PC-3 (cell line): ENCODE results near the gene LAG3. TPM values are rescaled to one million over a fixed set of nuclear protein-coding genes. Genes with fewer than 3 reads are reported as not detected.

Experiments used
- ATAC-seq: fragments of 200-7000 bp; cut with Tn5 transposase; 2 replicates; pipeline ENCODE4 v1.9.1; 2020; ENCODE audit warnings: mild to moderate bottlenecking, moderate library complexity
- BruUV-seq: library from RNA; stranded (reverse); fragments of 400-500 nt; replicated peaks from 2 replicates; lab custom pipeline; 2021; lab: Mats Ljungman, UMichigan
- CTCF ChIA-PET: fragments of 300-600 bp; sonication (Branson Sonifier 250); formaldehyde crosslinking; loops from one replicate; lab custom pipeline; 2022; ENCODE audit warnings: antibody characterized with exemption; lab: Charles Lee
- POLR2A ChIA-PET: fragments of 300-600 bp; sonication (Branson Sonifier 250); formaldehyde crosslinking; loops from one replicate; lab custom pipeline; 2022; ENCODE audit warnings: antibody characterized with exemption; ENCODE audit not compliant: unreplicated experiment; lab: Charles Lee
- DNase-seq: peaks from one replicate; pipeline ENCODE4 v3.0.0-alpha.2; 2015
- H2AFZ ChIP-seq: fragments of 300-600 bp; sonication (generic); 2 replicates; pipeline ENCODE4 v1.6.0; 2016; ENCODE audit warnings: antibody characterized with exemption, low read length
- H3F3A ChIP-seq: fragments of 300-600 bp; sonication (generic); one replicate; pipeline ENCODE4 v1.6.0; 2017; ENCODE audit warnings: antibody characterized with exemption, low read length, control low read depth, mild to moderate bottlenecking; ENCODE audit not compliant: unreplicated experiment
- H3K27ac ChIP-seq: fragments of 300-600 bp; sonication (generic); 2 replicates; pipeline ENCODE4 v1.5.1; 2016; ENCODE audit warnings: mild to moderate bottlenecking, low read length
- H3K27me3 ChIP-seq: fragments of 300-600 bp; sonication (generic); 2 replicates; pipeline ENCODE4 v1.6.1; 2016; ENCODE audit warnings: low read length, mixed read lengths
- H3K36me3 ChIP-seq: fragments of 300-600 bp; sonication (generic); 2 replicates; pipeline ENCODE4 v1.6.1; 2016; ENCODE audit warnings: low read depth, mixed run types, low read length, mixed read lengths
- H3K4me1 ChIP-seq: fragments of 300-600 bp; sonication (generic); 2 replicates; pipeline ENCODE4 v1.5.1; 2016; ENCODE audit warnings: low read length; ENCODE audit not compliant: insufficient read depth
- H3K4me2 ChIP-seq: fragments of 300-600 bp; sonication (generic); 2 replicates; pipeline ENCODE4 v1.6.0; 2016; ENCODE audit warnings: low read length
- H3K4me3 ChIP-seq: fragments of 300-600 bp; sonication (generic); 2 replicates; pipeline ENCODE4 v1.5.1; 2016; ENCODE audit warnings: mild to moderate bottlenecking, low read length, mixed read lengths
- H3K79me2 ChIP-seq: fragments of 300-600 bp; sonication (generic); 2 replicates; pipeline ENCODE4 v1.6.1; 2017; ENCODE audit warnings: low read length, mixed read lengths
- H3K9ac ChIP-seq: fragments of 300-600 bp; sonication (generic); 2 replicates; pipeline ENCODE4 v1.6.0; 2016; ENCODE audit warnings: mild to moderate bottlenecking, low read length
- H3K9me2 ChIP-seq: fragments of 300-600 bp; sonication (generic); replicated peaks from 2 replicates; pipeline ENCODE4 v1.6.1; 2016; ENCODE audit warnings: mixed run types, low read length, mixed read lengths
- H3K9me3 ChIP-seq: fragments of 300-600 bp; sonication (generic); 2 replicates; pipeline ENCODE4 v1.6.1; 2016; ENCODE audit warnings: low read length, mixed read lengths
- H4K20me1 ChIP-seq: fragments of 300-600 bp; sonication (generic); 2 replicates; pipeline ENCODE4 v1.6.1; 2016; ENCODE audit warnings: low read length, mixed read lengths
- CTCF ChIP-seq: fragments of 300-600 bp; sonication (generic); conservative IDR thresholded peaks from 2 replicates; pipeline ENCODE4 v1.5.1; 2017; ENCODE audit warnings: antibody characterized with exemption, low read depth, mild to moderate bottlenecking, low read length
- EZH2 ChIP-seq: fragments of 300-600 bp; sonication (generic); IDR thresholded peaks from one replicate; pipeline ENCODE4 v1.6.1; 2017; ENCODE audit warnings: antibody characterized with exemption, mild to moderate bottlenecking, low read length; ENCODE audit not compliant: unreplicated experiment
- EZH2phosphoT487 ChIP-seq: fragments of 300-600 bp; sonication (generic); IDR thresholded peaks from 2 replicates; pipeline ENCODE4 v1.6.1; 2018; ENCODE audit warnings: mild to moderate bottlenecking, antibody characterized with exemption, low read length, borderline replicate concordance
- intact Hi-C: fragments of 100-400 bp; cut with micrococcal nuclease; formaldehyde crosslinking; loops from 2 replicates; pipeline ENCODE4 v1.9.0; 2023
- total RNA-seq: library from RNA; depleted of rRNA; stranded (reverse); fragments of >200 nt; gene quantifications from 2 replicates; pipeline ENCODE4 v1.2.3, GENCODE V29; 2014

The LAG3 gene
- total RNA-seq, 1 experiment from 2014 or later = 0.58 TPM

- Histone ChIP-seq H4K20me1 (no peaks in the 10 kb centered on the region), H3K9ac (no peak overlapping the region), H3F3A (no peaks in the 10 kb centered on the region), H3K79me2 (no peaks in the 10 kb centered on the region), H3K27ac (no peak overlapping the region), H3K4me1 (no peaks in the 10 kb centered on the region), H3K9me3 (no peaks in the 10 kb centered on the region), H3K4me2 (no peak overlapping the region), H2AFZ (no peak overlapping the region), H3K36me3 (no peaks in the 10 kb centered on the region), H3K27me3 (no peaks in the 10 kb centered on the region), H3K4me3 (no peak overlapping the region), H3K9me2 (no peaks in the 10 kb centered on the region)
- ATAC-seq (no peak; the same call in 1 of the 2 replicates), DNase-seq (no peak)
- POLR2A ChIA-PET = no interaction called here
- intact Hi-C loops = no loop called here
- CTCF ChIA-PET = no interaction called here
- no TSS peak for BruUV-seq
- no peak for TF ChIP-seq EZH2phosphoT487
- no peak for TF ChIP-seq EZH2
- no peak for TF ChIP-seq CTCF
Measured at GRCh38 chr12:6819106-6820030, 47.0 kb downstream of the LAG3 start.

GRCh38 chr12:6820166-6820565, 47.8 kb downstream of the LAG3 start:
- Histone ChIP-seq H3F3A (no peaks in the 10 kb centered on the region), H3K9me2 (no peaks in the 10 kb centered on the region), H3K4me2 (no peak overlapping the region), H3K4me3 (no peak overlapping the region), H2AFZ (no peak overlapping the region), H3K27me3 (no peaks in the 10 kb centered on the region), H3K9ac (no peak overlapping the region), H3K79me2 (no peaks in the 10 kb centered on the region), H3K36me3 (no peaks in the 10 kb centered on the region), H4K20me1 (no peaks in the 10 kb centered on the region), H3K4me1 (no peaks in the 10 kb centered on the region), H3K9me3 (no peaks in the 10 kb centered on the region), H3K27ac (no peak overlapping the region)
- ChIA-PET CTCF (no interaction called here), POLR2A (no interaction called here)
- no peak for ATAC-seq
- BruUV-seq = no TSS peak
- intact Hi-C loops = no loop called here
- no peak for DNase-seq
- TF ChIP-seq EZH2phosphoT487 = no peak
- TF ChIP-seq CTCF = no peak
- TF ChIP-seq EZH2 = no peak
